ENCODE measurements around the gene KRTAP10-9.
"Not testable (repeated sequence)": the region's sequence is repeated elsewhere in the genome, so short reads cannot be mapped to it uniquely, and the experiment has no call there.

Gene KRTAP10-9, protein sequence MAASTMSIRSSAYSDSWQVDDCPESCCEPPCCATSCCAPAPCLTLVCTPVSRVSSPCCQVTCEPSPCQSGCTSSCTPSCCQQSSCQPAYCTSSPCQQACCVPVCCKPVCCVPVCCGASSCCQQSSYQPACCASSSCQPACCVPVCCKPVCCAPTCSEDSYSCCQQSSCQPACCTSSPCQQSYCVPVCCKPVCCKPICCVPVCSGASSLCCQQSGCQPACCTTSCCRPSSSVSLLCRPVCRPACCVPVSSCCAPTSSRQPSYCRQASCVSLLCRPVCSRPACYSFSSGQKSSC

DNA sequence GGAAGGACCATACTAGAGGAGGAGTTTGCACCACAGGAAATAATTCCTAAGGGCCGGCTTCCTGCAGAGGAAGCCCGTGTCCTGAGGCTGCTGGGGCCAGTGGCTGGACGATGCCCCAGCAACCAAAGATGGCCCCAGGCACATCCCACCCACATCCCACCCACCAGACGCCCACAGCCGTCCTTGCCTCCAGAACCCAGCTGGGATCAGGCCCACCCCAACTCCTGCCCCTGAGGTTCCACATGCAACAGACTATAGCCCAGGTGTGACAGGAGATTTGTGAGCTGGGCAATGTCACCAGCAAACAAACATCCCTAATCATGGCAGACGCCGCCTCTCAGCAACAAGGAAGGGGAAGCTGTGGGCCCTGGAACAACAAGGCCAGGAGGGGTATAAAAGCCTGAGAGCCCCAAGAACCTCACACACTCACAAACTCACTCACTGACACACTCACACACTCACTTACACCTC, at the start of gene KRTAP10-9:
TSS of gene KRTAP10-9 (plus strand) at position 421 of the 471 bp plus-strand sequence. CDS start 79 bp downstream, outside the sequence.
- in situ Hi-C loops (cut with MboI; ENCODE audit: low sequenced_read_pairs), result no loop called here

DNA sequence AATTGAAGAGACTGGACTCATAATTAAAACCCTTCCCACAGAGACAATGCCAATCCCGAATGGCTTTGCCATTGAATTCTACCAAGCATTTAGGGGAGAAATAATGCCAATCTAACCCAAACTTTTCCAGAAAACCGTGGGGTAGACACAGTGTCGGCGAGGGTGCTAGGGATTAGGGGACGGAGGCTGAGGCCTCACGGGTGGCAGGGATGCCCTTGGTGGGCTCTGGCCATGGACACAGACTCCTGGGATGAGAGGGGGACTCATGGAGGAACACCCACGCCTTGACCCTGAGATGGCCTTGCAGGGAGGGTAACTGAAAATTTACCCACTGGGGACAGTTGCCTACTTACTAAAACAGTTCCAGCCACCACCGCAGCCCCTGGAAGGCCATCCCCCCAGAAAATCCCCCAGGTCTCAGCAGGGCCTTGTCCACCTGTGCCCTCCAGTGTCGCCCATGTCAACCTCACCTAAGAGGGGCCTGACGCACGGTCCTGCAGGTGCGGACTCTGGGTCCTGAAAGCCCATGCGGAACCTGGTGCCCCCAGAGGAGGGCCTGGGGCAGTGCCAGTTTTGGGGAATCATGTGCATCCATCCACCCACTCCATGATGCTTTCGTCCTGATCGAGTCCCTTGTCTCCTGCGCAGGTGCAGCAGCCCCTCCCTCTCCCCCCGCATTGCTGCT, 48.4 kb upstream of the KRTAP10-9 start:
- in situ Hi-C loops (cut with MboI; ENCODE audit: low sequenced_read_pairs), result no loop called here

DNA sequence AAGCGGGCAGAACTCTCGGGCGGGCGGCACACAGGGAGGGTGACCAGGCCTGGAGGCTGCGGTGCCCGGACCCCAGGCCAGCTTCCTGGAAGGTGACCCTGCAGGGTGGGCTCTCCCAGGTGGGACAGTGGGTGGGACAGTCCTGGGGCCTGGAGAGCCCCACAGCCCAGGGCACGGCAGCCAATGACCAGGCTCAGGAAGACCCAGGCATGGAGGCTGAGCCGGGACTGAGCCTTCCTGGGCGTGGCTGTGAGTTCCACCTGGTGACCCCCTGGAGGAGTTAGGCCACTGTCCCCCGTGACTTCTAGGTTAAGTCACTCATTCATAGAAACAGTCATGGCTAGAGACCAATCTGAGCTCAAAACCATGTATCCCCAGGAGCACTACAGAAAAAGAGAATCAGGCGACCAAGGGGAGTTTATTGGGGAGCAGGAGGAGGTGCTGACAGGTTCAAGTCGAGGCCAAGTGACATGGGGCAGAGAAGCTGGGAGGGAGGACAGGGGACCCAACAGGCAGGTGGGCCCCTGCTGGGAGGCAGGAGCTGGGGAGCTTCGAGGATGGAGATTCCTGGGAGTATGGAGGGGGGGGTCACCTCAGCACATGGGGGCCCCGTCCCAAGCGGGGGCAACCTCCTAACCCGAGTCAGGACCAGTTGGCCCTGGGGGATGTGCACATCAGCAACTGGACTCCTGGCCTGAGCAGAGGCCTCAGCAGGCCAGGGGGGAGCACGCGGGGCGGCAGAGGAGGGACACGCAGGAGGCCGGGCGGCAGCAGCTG, 47.6 kb upstream of the KRTAP10-9 start:
- in situ Hi-C loops (cut with MboI; ENCODE audit: low sequenced_read_pairs), result no loop called here

DNA sequence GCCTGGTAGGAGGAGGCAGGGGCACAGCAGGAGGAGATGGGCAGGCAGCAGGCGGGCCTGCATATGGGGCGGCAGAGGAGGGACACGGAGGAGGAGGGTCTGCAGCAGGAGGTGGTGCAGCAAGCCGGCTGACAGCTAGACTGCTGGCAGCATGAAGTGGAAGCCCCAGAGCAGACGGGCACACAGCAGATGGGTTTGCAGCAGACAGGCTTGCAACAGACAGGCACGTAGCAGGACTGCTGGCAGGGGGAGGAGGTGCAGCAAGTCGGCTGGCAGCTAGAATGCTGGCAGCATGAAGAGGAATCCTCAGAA, 47.1 kb upstream of the KRTAP10-9 start:
- in situ Hi-C loops (cut with MboI; ENCODE audit: low sequenced_read_pairs), result no loop called here

DNA sequence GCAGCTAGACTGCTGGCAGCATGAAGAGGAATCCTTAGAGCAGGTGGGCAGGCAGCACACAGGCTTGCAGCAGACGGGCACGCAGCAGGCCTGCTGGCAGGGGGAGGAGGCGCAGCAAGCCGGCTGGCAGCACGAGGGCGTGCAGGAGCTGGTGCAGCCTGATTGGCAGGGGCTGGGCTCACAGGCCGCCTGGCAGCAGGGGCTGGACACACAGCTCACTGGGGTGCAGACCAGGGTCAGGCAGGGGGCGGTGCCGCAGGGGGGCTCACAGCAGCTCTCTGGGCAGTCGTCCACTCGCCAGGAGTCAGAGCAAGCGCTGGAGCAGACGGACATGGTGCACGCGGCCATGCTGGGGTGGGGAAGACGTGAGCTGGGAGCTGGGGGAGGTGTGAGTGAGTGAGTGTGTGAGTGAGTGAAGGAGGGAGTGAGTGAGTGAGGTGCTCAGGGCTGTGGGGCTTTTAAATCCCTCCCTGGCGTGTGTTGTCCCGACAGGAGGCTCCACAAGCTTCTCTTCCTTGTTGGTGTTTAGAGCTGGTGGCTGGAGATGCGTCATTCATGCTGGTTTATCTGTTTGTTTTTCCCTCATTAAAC, 46.6 kb upstream of the KRTAP10-9 start, which contains the start of gene KRTAP10-5:
TSS of gene KRTAP10-5 (minus strand) at position 374 of the 591 bp plus-strand sequence. CDS start at position 348, 26 bp downstream.
- in situ Hi-C loops (cut with MboI; ENCODE audit: low sequenced_read_pairs), result not testable (repeated sequence)

DNA sequence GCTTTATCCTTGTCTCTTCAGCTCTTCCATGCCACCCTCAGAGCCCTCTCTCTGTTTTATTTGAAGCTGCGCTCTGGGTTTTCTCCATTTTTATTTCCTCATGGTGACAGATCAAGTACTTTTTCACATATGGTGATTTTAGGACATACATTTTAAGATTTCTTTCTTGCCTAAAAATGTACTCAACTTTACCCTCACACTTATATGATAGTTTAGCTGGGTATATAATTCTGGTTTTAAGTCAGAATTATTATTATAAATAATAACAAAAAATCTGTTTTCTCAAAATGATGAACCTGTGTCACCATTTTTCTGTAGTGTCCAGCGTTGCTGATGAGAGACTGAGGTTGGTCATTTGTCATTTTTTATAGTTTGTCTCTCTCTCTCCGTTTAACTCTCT, 45.7 kb upstream of the KRTAP10-9 start:
- in situ Hi-C loops (cut with MboI; ENCODE audit: low sequenced_read_pairs), result no loop called here

DNA sequence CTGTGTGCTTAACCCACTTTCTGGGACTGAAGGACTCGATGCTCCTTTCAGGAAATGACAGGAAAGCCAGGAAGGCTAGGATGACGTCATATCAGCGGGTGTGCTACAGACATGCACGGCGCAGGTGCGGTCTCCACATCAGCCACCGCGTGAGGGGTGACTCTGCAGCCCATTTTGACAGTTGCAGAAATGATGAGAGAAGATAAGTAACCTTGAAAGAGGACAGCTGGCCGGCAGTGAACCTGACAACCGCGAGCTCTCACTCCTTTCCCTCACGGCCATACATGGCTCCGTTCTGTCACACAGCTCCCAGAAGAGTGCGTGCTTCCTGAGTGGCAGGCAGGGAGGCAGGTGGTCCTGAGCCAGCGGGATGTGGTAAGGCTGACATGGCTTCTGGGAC, 44.8 kb upstream of the KRTAP10-9 start:
- in situ Hi-C loops (cut with MboI; ENCODE audit: low sequenced_read_pairs), result no loop called here

DNA sequence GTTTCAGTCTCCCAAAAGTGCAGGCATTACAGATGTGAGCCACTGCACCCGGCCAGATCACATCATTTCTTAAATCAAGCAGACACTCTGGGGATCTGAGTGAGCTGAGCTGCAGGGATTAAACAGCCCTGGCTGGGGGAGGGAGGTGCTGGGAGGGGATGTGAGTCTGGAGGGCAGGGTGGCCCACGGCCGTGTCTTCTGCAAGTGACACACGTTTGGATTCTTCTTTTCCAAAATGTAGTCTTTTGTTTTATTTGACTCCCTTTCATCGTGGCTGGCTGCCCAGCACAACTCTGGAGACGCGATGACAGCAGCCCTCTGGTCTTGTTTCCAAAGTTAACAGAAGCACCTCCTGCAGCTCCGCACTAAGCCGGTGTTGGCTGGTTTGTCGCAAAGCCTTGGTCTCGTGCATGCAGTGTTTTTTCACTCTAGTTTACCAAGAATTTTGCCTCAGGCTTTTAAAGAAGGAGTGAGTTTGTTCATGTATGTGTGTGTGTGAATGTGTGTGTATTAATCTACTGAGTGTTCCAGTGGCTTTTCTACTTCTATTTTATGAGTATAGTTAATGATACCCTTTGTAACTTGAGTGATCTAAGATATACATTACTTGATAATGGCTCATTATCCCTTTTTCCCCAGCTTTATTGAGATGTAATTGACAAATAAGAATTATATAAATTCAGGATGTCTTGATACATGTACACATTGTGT, 43.6 kb upstream of the KRTAP10-9 start:
- in situ Hi-C loops (cut with MboI; ENCODE audit: low sequenced_read_pairs), result no loop called here

DNA sequence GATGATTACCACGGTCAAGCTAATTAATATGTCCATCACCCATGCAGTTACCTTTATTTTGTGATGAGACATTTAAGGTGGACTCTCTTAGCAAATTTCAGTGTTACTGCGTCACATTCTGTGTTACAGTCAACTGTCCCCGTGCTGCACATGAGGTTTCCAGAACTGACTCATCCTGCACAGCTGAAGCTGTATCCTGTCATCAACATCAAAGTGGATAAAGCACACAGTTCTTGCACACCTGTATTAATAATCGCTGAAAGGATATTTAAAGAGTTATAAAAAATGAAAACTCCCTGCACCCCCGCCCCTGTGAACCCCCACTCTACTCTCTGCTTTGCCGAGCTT, 43.1 kb upstream of the KRTAP10-9 start:
- in situ Hi-C loops (cut with MboI; ENCODE audit: low sequenced_read_pairs), result no loop called here

DNA sequence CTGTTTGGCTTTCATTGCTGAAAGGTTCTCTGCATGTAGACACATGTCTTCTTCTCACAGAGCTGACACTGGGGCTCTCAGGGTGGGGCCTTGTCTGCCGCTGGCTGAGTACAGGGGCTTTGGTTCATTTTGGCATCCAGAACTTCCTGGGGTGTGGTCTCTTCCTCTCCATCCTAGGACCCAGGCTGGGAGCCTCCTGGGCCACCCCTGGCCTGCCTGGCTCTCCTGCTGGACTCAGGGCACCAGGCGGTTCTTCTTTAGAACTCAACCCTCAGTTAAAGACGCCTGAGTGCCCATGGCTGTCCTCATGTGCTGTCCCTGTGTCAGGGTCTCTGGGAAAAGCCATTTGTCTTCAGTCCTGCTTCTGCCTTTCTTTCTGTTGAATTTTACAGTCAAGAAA, 41.0 kb upstream of the KRTAP10-9 start:
- in situ Hi-C loops (cut with MboI; ENCODE audit: low sequenced_read_pairs), result no loop called here

DNA sequence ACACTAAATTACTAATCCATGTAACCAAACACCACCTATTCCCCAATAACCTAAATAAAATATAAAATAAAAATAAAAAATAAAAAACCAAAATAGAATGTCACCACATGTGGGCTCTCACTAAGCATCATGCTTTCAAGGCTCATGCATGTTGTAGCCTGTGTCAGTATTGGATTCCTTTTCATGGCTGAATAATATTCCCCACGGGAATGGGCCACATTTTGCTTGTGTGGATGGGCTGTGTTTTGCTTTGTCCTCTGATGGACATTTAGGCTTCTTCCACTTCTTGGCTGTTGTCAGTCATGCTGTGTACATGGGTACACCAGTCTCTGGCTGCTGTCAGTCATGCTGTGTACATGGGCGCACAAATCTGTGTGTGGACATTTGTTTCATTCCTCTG, 37.8 kb upstream of the KRTAP10-9 start:
- in situ Hi-C loops (cut with MboI; ENCODE audit: low sequenced_read_pairs), result no loop called here

DNA sequence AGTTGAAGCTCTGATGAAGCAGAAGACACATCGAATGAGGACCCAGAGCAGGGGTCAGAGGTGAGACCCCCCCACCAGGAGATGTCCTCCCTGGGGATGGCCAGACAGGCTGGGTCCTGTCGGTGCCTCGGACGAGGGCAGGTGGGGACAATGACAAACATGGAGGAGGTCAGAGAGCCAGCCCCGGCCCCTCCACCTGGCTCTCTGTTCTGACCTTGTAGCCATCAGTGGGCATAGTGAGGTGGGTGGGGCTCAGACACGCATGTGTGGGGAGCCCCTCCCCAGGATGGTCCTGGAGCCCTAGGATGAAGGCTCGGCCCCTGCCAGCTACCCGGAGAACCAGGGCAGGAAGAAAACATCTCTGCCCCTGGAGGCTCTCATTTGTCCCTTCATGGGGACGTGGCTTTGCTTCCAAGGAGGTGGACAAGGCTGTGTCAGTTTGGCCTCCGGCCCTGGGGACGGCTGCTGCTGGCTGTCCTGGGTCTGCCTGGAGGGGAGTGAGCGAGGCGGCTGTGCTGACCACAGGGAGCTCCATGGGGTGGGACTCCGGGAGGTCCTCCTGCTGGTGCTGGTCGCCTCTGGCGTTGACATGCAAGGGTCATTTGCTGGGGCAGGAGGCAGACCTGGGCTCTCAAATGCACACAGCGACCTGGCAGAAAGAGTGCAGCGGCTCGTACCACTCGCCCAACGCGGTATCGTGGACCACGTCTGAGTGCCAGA, 37.1 kb upstream of the KRTAP10-9 start:
- in situ Hi-C loops (cut with MboI; ENCODE audit: low sequenced_read_pairs), result no loop called here

DNA sequence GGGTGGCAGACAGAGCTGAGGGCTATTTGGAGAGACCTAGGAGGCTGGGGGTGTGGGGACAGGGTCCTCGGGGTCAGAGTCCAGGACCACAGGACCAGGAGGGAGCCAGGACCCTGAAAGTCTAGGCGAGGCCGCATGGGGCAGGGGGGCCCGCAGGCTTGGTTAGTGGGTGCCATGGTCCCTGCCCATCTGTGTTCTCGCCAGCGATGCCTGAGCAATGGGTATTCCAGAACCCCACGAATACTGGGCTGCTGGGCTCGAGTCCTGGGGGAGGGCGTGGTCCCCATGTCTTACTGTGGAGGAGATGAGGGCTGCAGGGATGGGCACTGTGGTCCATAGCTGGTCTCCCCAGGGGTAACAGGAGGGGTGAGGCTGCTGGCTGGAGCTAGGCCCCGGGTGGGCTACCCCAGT, 36.6 kb upstream of the KRTAP10-9 start:
- in situ Hi-C loops (cut with MboI; ENCODE audit: low sequenced_read_pairs), result no loop called here

DNA sequence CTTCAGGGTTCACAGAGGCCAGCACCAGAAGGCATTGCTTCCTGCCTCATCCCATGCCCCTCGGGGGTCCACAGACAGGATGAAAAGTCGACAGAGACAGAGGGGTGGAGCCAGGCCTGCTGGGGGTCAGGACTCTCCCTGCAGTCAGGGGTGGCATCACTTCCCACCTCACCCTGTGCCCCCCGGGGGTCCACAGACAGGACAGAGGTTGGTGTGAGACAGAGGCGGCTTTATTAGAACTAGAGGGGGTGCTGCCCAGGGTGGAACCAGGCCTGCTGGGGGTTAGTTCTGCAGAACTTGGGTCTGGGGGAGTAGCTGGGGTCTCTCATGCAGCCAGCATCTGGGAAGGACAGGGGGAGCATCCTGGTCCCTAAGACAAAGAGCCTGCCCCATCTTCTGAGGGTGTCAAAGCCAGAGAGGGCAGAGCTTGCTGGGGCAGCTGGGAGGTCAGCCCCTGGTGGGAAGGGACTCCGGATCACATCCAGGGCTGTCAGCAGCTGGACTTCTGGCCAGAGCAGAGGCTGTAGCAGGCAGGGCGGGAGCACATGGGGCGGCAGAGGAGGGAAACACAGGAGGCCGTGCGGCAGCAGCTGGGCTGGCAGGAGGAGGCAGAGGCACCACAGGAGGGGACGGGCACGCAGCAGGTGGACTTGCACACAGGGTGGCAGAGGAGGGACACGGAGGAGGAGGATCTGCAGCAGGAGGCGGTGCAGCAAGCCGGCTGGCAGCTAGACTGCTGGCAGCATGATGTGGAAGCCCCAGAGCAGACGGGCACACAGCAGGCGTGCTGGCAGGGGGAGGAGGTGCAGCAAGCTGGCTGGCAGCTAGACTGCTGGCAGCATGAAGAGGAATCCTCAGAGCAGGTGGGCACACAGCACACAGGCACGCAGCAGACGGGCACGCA, 35.7 kb upstream of the KRTAP10-9 start:
- in situ Hi-C loops (cut with MboI; ENCODE audit: low sequenced_read_pairs), result not testable (repeated sequence)

DNA sequence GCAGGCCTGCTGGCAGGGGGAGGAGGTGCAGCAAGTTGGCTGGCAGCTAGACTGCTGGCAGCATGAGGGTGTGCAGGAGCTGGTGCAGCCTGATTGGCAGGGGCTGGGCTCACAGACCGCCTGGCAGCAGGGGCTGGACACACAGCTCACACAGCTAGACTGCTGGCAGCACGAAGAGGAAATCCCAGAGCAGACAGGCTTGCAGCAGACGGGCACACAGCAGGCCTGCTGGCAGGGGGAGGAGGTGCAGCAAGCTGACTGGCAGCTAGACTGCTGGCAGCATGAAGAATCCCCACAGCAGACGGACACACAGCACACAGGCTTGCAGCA, 35.1 kb upstream of the KRTAP10-9 start:
- in situ Hi-C loops (cut with MboI; ENCODE audit: low sequenced_read_pairs), result not testable (repeated sequence)

DNA sequence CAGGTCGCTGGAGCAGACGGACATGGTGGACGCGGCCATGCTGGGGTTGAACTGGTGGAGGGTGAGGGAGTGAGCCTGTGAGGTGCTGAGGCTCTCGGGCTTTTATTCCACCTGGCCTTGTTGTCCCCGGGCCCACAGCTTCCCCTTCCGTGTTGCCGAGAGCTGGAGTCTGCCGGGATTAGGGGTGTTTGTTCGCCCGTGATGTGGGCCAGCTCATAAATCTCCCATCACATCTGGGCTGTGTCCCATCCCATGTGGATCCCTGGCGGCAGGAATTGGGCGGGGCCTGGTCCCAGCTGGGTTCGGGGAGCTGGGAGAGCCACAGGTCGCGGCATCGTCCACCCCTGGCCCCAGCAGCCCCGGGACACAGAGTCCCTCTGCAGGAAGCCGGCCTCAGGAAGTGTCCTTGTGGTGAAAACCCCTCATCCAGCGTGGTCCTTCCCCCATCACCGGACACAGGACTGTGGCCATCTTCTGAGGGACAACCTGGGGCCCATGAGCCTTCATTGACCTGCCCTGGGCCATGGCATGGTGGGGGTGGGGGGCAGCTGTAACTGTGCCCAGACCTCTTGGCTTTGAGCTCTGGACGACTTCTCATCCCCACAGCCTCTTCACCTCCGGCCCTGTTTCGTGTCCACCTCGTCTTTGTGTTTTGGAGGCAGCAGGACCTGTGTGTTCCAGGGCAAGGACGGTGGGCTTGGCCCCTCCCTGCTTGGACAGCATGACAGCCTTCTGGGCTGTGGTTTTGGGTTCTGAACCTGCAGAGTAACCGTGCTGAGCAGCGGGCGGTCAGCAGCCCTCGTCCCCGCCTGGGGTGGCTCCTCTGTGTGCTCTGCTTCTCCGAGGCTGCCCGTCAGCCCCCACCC, 34.2 kb upstream of the KRTAP10-9 start, which contains the start of gene KRTAP10-6:
TSS of gene KRTAP10-6 (minus strand) at position 60 of the 866 bp plus-strand sequence. CDS start at position 39, 21 bp downstream.
- in situ Hi-C loops (cut with MboI; ENCODE audit: low sequenced_read_pairs), result no loop called here

DNA sequence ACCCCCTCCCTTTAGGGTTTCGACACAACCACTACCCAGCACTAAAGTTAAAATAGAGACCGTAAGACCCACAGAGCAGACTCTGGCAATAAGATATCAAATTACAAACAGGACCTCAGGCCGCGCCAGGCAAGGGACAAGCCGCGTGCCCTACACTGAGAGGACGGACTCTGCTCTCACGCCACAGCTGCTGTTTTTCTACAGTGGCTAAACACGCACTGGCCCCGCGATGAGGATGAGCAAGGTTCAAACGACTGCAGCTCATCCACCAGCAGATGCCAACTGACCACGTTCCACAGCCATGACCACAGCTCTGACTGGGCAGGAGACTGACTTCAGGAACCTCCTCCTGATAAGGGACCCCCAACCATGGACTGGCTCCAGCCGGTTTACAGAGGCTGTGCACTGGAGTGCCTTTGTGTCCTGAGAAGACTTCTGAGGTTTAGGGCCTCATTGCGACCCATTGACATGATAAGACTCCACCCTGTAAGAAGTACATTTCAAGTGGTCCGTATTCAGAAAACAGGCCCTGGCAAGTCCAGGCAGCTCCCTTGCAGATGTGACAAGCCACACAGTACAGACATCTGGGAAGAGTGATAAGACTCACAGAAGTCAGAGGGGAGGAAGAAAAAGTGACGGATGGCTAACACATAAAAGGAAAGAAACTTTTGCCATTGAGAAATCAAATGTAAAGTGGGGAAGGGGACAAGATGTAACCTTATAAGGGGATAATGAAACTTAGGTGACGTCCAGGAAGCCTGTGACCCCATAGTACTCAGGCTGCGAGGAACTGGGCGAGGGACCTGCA, 33.1 kb upstream of the KRTAP10-9 start:
- in situ Hi-C loops (cut with MboI; ENCODE audit: low sequenced_read_pairs), result no loop called here

Data from hTERT RPE-1 (cell line).